ENCODE measurements around the gene SMIM41. TPM values are rescaled to one million over a fixed set of nuclear protein-coding genes. Genes with fewer than 3 reads are reported as not detected.

SMIM41 gene
- total RNA-seq, 2 donors from 2014 or later = not detected

GRCh38 chr12:52054833-52055730 lies 24.4 kb upstream of the SMIM41 start:
- no peak overlapping the region for H3K4me3 Mint-ChIP-seq
- no peak for ATAC-seq

GRCh38 chr12:52055731-52056711 lies 23.5 kb upstream of the SMIM41 start:
- no peak overlapping the region for H3K27ac Mint-ChIP-seq
- no peak for DNase-seq
- H3K4me3 Mint-ChIP-seq = no peak overlapping the region
- H3K27me3 Mint-ChIP-seq = no peaks in the 10 kb centered on the region
- no peaks in the 10 kb centered on the region for H3K9me3 ChIP-seq (ENCODE audit: control insufficient read depth, low read length, poor library complexity, severe bottlenecking)
- H3K4me1 Mint-ChIP-seq = peaks cover 14% of the 10 kb centered on the region
- no peak for ATAC-seq
- no peaks in the 10 kb centered on the region for H3K36me3 Mint-ChIP-seq (ENCODE audit: low read depth)

More at GRCh38 chr12:52054833-52055730, 24.4 kb upstream of the SMIM41 start:
- no peaks in the 10 kb centered on the region for H3K36me3 Mint-ChIP-seq (ENCODE audit: low read depth)
- peaks cover 16% of the 10 kb centered on the region for H3K4me1 Mint-ChIP-seq
- no peaks in the 10 kb centered on the region for H3K27me3 Mint-ChIP-seq
- DNase-seq = no peak
- H3K9me3 ChIP-seq (ENCODE audit: control insufficient read depth, low read length, poor library complexity, severe bottlenecking) = no peaks in the 10 kb centered on the region
- peak overlapping the region; percentile 39 for H3K27ac Mint-ChIP-seq

GRCh38 chr12:52056801-52057637 lies 22.5 kb upstream of the SMIM41 start:
- H3K27ac Mint-ChIP-seq = no peak overlapping the region
- no peaks in the 10 kb centered on the region for H3K9me3 ChIP-seq (ENCODE audit: control insufficient read depth, low read length, poor library complexity, severe bottlenecking)
- H3K4me1 Mint-ChIP-seq = peaks cover 6% of the 10 kb centered on the region
- H3K4me3 Mint-ChIP-seq = peak overlapping the region; percentile 9
- no peaks in the 10 kb centered on the region for H3K36me3 Mint-ChIP-seq (ENCODE audit: low read depth)
- ATAC-seq (no peak), DNase-seq (no peak)
- H3K27me3 Mint-ChIP-seq = no peaks in the 10 kb centered on the region

- Mint-ChIP-seq H3K27me3 (no peaks in the 10 kb centered on the region), H3K4me1 (no peaks in the 10 kb centered on the region), H3K4me3 (no peak overlapping the region), H3K27ac (no peak overlapping the region), H3K36me3 (ENCODE audit: low read depth) (no peaks in the 10 kb centered on the region)
- ATAC-seq (no peak), DNase-seq (no peak)
- H3K9me3 ChIP-seq (ENCODE audit: control insufficient read depth, low read length, poor library complexity, severe bottlenecking) = no peaks in the 10 kb centered on the region
These were observed 21.6 kb upstream of the SMIM41 start for GRCh38 chr12:52057638-52058576.

GRCh38 chr12:52058631-52059361 lies 20.7 kb upstream of the SMIM41 start:
- Mint-ChIP-seq H3K36me3 (ENCODE audit: low read depth) (no peaks in the 10 kb centered on the region), H3K4me1 (no peaks in the 10 kb centered on the region), H3K27me3 (no peaks in the 10 kb centered on the region), H3K27ac (no peak overlapping the region), H3K4me3 (no peak overlapping the region)
- H3K9me3 ChIP-seq (ENCODE audit: control insufficient read depth, low read length, poor library complexity, severe bottlenecking) = no peaks in the 10 kb centered on the region
- ATAC-seq = no peak
- no peak for DNase-seq

- no peaks in the 10 kb centered on the region for H3K9me3 ChIP-seq (ENCODE audit: control insufficient read depth, low read length, poor library complexity, severe bottlenecking)
- H3K4me1 Mint-ChIP-seq = no peaks in the 10 kb centered on the region
- no peak overlapping the region for H3K4me3 Mint-ChIP-seq
- peak; percentile 7 for ATAC-seq
- no peaks in the 10 kb centered on the region for H3K27me3 Mint-ChIP-seq
- H3K27ac Mint-ChIP-seq = no peak overlapping the region
- no peak for DNase-seq
- H3K36me3 Mint-ChIP-seq (ENCODE audit: low read depth) = no peaks in the 10 kb centered on the region
These were observed 19.7 kb upstream of the SMIM41 start for GRCh38 chr12:52059582-52060497.

GRCh38 chr12:52060498-52061177 lies 18.9 kb upstream of the SMIM41 start:
- no peak overlapping the region for H3K27ac Mint-ChIP-seq
- no peak for ATAC-seq
- H3K4me1 Mint-ChIP-seq = no peaks in the 10 kb centered on the region
- H3K36me3 Mint-ChIP-seq (ENCODE audit: low read depth) = no peaks in the 10 kb centered on the region
- H3K4me3 Mint-ChIP-seq = no peak overlapping the region
- no peaks in the 10 kb centered on the region for H3K27me3 Mint-ChIP-seq
- no peaks in the 10 kb centered on the region for H3K9me3 ChIP-seq (ENCODE audit: control insufficient read depth, low read length, poor library complexity, severe bottlenecking)
- DNase-seq = no peak

- Mint-ChIP-seq H3K4me3 (no peak overlapping the region), H3K4me1 (no peaks in the 10 kb centered on the region), H3K27me3 (no peaks in the 10 kb centered on the region), H3K36me3 (ENCODE audit: low read depth) (no peaks in the 10 kb centered on the region), H3K27ac (no peak overlapping the region)
- ATAC-seq (no peak), DNase-seq (no peak)
- no peaks in the 10 kb centered on the region for H3K9me3 ChIP-seq (ENCODE audit: control insufficient read depth, low read length, poor library complexity, severe bottlenecking)
These were observed 17.9 kb upstream of the SMIM41 start for GRCh38 chr12:52061470-52062166.

- H3K27ac Mint-ChIP-seq = no peak overlapping the region
These were observed 17.1 kb upstream of the SMIM41 start for GRCh38 chr12:52062167-52063081.

More at GRCh38 chr12:52062167-52063081, 17.1 kb upstream of the SMIM41 start:
- no peaks in the 10 kb centered on the region for H3K4me1 Mint-ChIP-seq
- no peaks in the 10 kb centered on the region for H3K27me3 Mint-ChIP-seq
- no peak for DNase-seq
- ATAC-seq = no peak
- no peaks in the 10 kb centered on the region for H3K9me3 ChIP-seq (ENCODE audit: control insufficient read depth, low read length, poor library complexity, severe bottlenecking)
- H3K36me3 Mint-ChIP-seq (ENCODE audit: low read depth) = no peaks in the 10 kb centered on the region
- H3K4me3 Mint-ChIP-seq = no peak overlapping the region

All from T-helper 17 cell (primary cell).